Islet precursor cell (in vitro differentiated cells): ENCODE measurements around the gene TRIM67.
A peak's percentile ranks its signal among the peaks of the same experiment; 100 is the strongest.

Experiments
- DNase-seq: peaks from one replicate; pipeline ENCODE4 v3.0.0-alpha.2; 2018

TRIM67 gene

GRCh38 chr1:231236938-231237337, 75.1 kb downstream of the TRIM67 start:
- DNase-seq = no peak

DNA sequence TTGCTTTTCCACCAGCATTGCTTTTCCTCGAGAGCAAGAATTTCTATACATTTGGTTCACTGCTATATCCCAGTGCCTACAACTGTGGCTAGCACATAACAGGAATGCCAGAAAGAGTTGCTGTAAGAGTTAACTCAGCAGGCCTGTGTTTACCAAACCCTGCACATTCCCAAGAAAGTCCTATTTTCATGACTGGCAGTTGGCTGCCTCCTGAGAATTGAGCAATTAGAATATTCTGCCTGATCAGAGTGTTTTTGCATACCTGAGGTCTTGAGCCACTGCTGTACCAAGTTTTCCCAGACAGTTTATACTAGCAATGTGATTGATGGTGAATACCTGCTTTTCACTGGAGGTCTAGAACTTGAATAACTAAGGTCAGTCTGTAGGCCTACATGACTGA, 76.4 kb downstream of the TRIM67 start:
- DNase-seq = no peak

DNA sequence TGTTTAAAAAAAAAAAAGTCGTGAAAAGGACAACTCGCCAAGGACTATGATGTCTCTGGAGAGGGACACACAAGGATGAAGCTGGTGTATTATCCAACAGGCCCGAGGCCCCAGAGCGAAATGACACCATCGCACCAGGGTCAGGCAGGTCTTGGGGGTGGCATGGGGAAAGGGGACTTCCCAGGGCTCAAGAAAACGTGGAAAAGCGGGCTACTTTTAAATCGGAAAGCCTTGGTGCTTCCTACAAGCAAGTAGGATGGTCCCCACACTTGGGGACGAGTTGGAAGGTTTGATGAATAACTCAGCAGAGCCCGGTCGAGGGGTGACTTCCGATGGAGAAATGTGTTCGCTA, 78.6 kb downstream of the TRIM67 start:
- DNase-seq = no peak

DNA sequence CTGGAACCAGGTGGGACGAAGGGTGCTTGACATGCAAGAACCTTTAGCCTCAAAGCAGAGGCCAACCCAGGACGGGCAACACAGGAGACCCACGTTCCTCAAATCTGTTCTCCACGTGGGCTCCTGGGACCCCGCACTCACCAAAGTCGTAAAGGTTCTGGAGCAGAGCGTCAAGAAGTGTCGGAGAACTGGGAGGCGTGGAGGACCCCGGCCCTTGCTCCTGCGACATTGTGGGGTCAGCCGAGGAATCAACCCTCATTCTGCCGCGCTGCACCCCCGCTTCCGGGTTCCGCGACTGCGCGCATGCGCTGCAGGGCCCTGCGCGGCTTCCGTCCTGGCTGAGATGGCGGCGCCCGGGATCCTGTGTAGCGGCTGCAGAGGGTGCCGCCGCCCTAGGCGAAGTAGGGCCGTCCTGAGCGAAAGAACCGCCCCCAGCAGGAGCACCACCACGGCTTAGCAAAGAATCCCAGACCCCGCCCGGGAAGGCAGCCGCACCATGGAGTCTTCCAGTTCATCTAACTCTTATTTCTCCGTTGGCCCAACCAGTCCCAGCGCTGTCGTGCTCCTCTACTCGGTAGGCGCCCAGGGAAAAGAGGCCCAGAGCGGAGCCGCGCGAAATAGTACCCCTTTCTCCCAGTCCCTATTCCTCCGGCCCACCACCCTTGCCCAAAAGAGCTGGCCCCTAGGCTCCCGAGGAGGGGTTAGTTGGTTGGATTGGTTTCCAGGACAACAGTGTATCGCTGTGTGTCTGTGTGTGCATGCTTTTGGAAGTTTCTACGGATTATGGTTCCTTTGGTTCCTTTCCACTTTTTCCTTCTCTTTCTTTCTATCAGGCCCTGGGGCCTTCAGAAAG, 79.3 kb downstream of the TRIM67 start, which contains the start of gene GNPAT:
TSS of gene GNPAT (plus strand) at position 330 of the 853 bp plus-strand sequence. CDS start at position 497, 167 bp downstream.
- DNase-seq = peak; percentile 93

DNA sequence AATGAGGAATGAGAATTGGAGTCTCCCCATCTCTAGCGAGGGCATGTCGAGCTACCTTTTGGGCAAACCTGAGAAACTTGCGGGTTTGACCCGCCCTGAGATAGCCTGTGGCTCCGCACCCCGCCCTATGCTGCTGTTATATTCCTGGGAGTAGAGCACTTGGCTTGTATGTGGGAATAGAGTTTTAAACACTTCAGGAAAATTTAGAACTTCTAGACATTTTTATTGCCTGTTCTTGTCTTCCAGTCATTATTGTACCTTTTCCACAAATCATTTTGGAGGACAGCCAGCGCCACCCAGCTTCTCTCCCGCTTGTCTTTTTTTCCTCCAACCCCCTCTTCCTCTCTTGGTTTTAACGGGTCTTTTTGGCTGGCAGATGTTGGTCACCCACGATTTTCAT, 79.9 kb downstream of the TRIM67 start:
- DNase-seq = peak; percentile 52

DNA sequence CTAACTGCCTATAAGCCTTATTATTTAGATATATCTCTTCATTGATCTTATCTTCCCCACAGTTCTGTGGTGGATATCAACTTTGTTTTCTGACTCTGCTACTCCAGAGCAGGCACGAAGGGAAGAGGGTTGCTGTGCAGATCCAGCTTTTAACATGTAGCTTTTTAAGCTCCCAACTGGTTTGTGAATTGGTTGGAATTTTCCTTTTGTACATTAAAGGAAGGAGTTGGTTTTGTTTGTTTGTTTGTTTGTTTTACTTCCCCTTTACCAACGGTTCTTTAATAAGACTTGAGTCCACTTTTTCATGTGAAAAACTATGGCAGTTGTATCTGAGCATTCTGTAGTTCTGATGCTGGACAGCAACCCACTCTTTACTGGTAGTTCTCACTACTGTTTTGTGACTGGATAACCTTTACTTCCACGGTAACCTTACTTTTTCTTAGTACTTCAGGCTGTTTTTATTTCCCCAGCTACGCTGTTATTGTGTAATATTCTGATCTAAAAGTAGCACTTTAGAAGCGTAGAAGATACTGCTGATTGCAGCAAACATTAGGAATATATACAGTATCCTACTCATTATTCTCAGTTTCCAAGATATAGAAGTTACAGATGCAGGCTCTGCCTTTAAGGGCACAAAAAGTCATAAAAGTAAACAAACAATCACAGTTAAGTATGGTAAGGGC, 80.8 kb downstream of the TRIM67 start:
- DNase-seq = no peak

GRCh38 chr1:231248778-231249177, 86.9 kb downstream of the TRIM67 start:
- DNase-seq = no peak

GRCh38 chr1:231252336-231252735, 90.5 kb downstream of the TRIM67 start:
- no peak for DNase-seq

DNA sequence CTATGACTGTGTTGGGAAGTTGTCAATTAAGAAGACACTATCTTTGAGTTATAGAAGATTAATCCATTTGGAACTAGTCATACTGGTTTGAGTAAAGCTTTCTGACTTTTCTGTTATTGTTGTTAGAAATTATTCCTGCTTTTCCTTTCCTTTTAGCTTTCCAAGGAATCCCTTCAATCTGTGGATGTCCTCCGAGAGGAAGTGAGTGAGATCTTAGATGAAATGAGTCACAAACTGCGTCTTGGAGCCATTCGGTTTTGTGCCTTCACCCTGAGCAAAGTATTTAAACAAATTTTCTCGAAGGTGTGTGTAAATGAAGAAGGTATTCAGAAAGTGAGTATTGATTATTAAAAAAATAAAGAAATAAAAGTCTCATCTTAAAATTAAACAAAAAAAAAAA, 98.5 kb downstream of the TRIM67 start:
- no peak for DNase-seq

- DNase-seq = no peak
Measured at GRCh38 chr1:231264642-231265041, 102.8 kb downstream of the TRIM67 start.

GRCh38 chr1:231265379-231265778, 103.5 kb downstream of the TRIM67 start:
- DNase-seq = no peak

DNA sequence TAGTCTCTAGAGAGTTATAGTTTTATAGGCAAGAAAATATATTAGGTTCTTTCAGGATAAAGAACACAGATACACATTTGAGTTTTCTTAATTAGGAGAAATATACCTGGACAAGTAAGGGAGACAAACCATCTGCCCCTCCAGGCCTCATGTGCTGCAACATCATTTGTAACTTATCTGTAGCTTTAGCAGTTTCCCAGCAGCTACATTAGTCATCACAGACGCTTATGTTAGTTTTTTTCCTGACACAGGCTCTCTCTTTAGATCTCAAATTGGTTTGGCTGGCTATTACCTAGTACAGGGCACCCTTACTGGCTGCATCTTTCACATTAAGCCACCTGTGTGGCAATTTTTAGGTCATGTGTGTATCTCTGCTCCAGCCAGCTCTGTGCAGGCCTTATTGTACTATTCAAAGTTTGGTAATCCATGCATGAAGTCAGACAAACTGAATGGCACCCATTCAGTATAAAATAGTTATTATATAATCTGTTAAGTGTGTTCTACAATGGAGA, 105.0 kb downstream of the TRIM67 start:
- DNase-seq = no peak
